Mesothelial cell of epicardium (in vitro differentiated cells): ENCODE measurements around the gene RBM20. TPM values are rescaled to one million over a fixed set of nuclear protein-coding genes. Genes with fewer than 3 reads are reported as not detected.

Source experiments
- DNase-seq, 2 experiments: peaks; one replicate each; pipeline ENCODE4 v3.0.0; 2021; ENCODE audit warnings: low spot score in 2 of 2; ENCODE audit not compliant: unreplicated experiment in 2 of 2
- H3K27ac Mint-ChIP-seq: 2 replicates; pipeline ENCODE4 v1.8.0; 2021; ENCODE audit warnings: mixed read lengths
- H3K27me3 Mint-ChIP-seq: 2 replicates; pipeline ENCODE4 v1.8.0; 2021; ENCODE audit warnings: low read depth, mixed read lengths
- H3K36me3 Mint-ChIP-seq: 2 replicates; pipeline ENCODE4 v1.8.0; 2021; ENCODE audit warnings: mixed read lengths
- H3K4me1 Mint-ChIP-seq: 2 replicates; pipeline ENCODE4 v1.8.0; 2021; ENCODE audit warnings: mixed read lengths
- H3K4me3 Mint-ChIP-seq: 2 replicates; pipeline ENCODE4 v1.8.0; 2021; ENCODE audit warnings: mild to moderate bottlenecking, moderate library complexity, mixed read lengths
- H3K9me3 Mint-ChIP-seq: 2 replicates; pipeline ENCODE4 v1.8.0; 2021; ENCODE audit warnings: mixed read lengths
- total RNA-seq: library from RNA; stranded (reverse); gene quantifications from 3 replicates; pipeline ENCODE4 v1.2.1, GENCODE V29; 2021
- TF ChIP-seq, protein P1 (sequence below): fragments of 200-600 bp; sonication (generic); IDR thresholded peaks from one replicate; pipeline ENCODE4 v1.5.0; 2021; ENCODE audit warnings: antibody characterized with exemption; ENCODE audit not compliant: unreplicated experiment

Gene RBM20
- total RNA-seq, 1 donor from 2014 or later = 23.3 TPM

DNA sequence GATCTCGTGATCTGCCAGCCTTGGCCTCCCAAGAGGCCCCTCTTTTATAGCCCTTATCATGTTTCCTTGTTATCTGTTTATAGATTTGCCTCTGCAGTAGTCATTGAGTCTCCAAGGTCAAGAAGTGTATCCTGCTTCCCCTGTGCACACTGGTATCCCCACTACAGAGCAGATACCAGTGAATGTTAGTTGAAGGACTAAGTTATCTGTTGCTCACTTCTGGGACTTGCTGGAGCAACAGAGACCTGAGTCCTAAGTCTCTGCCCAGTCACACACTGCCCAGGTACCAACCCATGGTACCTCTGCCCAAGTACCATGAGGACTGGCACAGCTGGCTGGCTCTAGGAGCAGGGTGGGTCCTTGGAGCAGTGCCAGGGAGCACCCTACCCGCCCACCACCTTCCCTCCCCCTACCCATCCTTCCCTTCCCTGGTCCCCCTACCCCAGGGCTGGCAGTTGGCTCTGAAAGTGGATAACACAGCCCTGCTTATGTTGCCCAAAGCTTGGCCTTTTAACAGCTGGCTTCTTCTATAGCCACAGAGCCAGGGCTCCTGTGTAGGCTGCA lies 201.1 kb downstream of the RBM20 start:
- Mint-ChIP-seq H3K9me3 (no peaks in the 10 kb centered on the region), H3K4me1 (peaks cover 22% of the 10 kb centered on the region), H3K27me3 (no peaks in the 10 kb centered on the region), H3K36me3 (peaks cover 7% of the 10 kb centered on the region), H3K4me3 (no peak overlapping the region), H3K27ac (no peak overlapping the region)
- no peak for DNase-seq
- TF ChIP-seq, protein P1, sequence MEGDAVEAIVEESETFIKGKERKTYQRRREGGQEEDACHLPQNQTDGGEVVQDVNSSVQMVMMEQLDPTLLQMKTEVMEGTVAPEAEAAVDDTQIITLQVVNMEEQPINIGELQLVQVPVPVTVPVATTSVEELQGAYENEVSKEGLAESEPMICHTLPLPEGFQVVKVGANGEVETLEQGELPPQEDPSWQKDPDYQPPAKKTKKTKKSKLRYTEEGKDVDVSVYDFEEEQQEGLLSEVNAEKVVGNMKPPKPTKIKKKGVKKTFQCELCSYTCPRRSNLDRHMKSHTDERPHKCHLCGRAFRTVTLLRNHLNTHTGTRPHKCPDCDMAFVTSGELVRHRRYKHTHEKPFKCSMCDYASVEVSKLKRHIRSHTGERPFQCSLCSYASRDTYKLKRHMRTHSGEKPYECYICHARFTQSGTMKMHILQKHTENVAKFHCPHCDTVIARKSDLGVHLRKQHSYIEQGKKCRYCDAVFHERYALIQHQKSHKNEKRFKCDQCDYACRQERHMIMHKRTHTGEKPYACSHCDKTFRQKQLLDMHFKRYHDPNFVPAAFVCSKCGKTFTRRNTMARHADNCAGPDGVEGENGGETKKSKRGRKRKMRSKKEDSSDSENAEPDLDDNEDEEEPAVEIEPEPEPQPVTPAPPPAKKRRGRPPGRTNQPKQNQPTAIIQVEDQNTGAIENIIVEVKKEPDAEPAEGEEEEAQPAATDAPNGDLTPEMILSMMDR = no peak

DNA sequence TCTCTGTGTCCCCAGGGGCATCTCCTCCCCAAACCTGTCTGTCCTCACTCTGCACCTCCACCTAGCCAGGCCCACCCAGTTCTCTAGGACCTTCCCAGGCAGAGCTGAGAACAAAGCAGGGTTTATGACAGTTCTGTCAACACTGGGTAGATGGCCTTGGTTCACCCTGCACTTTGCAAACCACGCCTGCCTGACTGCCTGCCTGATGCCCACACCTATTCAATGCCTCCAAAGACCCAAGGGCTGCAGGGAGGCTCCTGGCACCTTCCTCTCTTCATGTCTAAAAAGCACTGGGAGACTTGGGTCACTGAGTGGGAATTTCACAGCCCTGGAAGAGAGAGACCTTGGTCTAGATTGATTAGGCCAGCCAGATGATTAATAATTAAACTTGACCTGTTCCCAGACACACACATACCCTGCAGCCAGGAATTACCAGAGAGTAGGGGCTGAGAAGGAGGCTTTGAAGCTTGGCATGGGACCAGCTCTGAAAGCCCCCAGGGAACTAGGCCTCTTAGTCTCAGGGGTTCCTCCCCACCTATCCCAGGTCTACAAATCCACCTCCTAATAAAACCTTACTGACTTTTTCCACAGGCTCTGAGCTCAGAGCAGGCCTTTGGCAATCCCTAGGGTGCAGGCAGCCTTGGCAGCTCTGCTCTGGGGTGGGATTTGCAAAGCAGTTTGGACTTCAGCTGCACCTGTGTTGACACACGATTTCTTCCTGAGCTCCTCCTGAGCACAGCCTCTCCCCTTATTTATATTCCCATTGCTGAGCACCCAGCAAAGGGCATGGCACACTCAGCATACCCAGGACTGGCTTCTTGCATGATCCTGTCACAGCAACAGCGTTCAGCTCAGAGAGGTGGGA lies 201.9 kb downstream of the RBM20 start:
- no peak for DNase-seq
- Mint-ChIP-seq H3K27ac (peak overlapping the region; percentile 35), H3K9me3 (no peaks in the 10 kb centered on the region), H3K4me1 (peaks cover 24% of the 10 kb centered on the region), H3K27me3 (no peaks in the 10 kb centered on the region), H3K36me3 (peaks cover 5% of the 10 kb centered on the region), H3K4me3 (no peak overlapping the region)
- TF ChIP-seq, protein P1 = no peak

- Mint-ChIP-seq H3K27ac (peak overlapping the region; percentile 11), H3K27me3 (no peaks in the 10 kb centered on the region), H3K4me1 (peaks cover 27% of the 10 kb centered on the region), H3K9me3 (no peaks in the 10 kb centered on the region), H3K4me3 (no peak overlapping the region), H3K36me3 (peaks cover 4% of the 10 kb centered on the region)
- TF ChIP-seq, protein P1 = no peak
- DNase-seq = no peak
These were observed 203.2 kb downstream of the RBM20 start for GRCh38 chr10:110847374-110847773.

- H3K27me3 Mint-ChIP-seq = no peaks in the 10 kb centered on the region
- TF ChIP-seq, protein P1 = no peak
These were observed 204.0 kb downstream of the RBM20 start for GRCh38 chr10:110848106-110848505.

GRCh38 chr10:110850099-110850498 lies 206.0 kb downstream of the RBM20 start:
- no peaks in the 10 kb centered on the region for H3K36me3 Mint-ChIP-seq
- no peak for DNase-seq
- no peak overlapping the region for H3K4me3 Mint-ChIP-seq
- TF ChIP-seq, protein P1 = no peak
- H3K27ac Mint-ChIP-seq = no peak overlapping the region
- H3K9me3 Mint-ChIP-seq = no peaks in the 10 kb centered on the region
- H3K4me1 Mint-ChIP-seq = peaks cover 27% of the 10 kb centered on the region
- no peaks in the 10 kb centered on the region for H3K27me3 Mint-ChIP-seq

More at GRCh38 chr10:110848106-110848505, 204.0 kb downstream of the RBM20 start:
- Mint-ChIP-seq H3K27ac (no peak overlapping the region), H3K4me1 (peaks cover 27% of the 10 kb centered on the region), H3K9me3 (no peaks in the 10 kb centered on the region), H3K4me3 (no peak overlapping the region), H3K36me3 (peaks cover 4% of the 10 kb centered on the region)
- DNase-seq = no peak
